Brain microvascular endothelial cell (primary cell): ENCODE data around the gene PKN1.
"Not testable (repeated sequence)": the region's sequence is repeated elsewhere in the genome, so short reads cannot be mapped to it uniquely, and the experiment has no call there.

Source experiments
- DNase-seq: peaks from one replicate; pipeline ENCODE4 v3.0.0-alpha.2; 2020
- H3K27ac ChIP-seq: fragments of 250-450 bp; sonication (Bioruptor Pico); 2 replicates; pipeline ENCODE4 v1.5.1; 2020; ENCODE audit warnings: mild to moderate bottlenecking, moderate library complexity
- H3K27me3 ChIP-seq: fragments of 250-450 bp; sonication (Bioruptor Pico); replicated peaks from 2 replicates; pipeline ENCODE4 v1.5.1; 2020; ENCODE audit warnings: mild to moderate bottlenecking
- H3K36me3 ChIP-seq: fragments of 250-450 bp; sonication (Bioruptor Pico); replicated peaks from 2 replicates; pipeline ENCODE4 v1.5.1; 2020; ENCODE audit warnings: mild to moderate bottlenecking
- H3K4me3 ChIP-seq: 2 replicates; pipeline ENCODE4 v1.5.1; 2011; ENCODE audit warnings: low read depth, mild to moderate bottlenecking, control low read depth, low read length, moderate library complexity
- CTCF ChIP-seq: IDR thresholded peaks from 2 replicates; pipeline ENCODE4 v1.5.1; 2011; ENCODE audit warnings: low read depth, mild to moderate bottlenecking, moderate library complexity, low read length, control low read depth, inconsistent platforms; ENCODE audit errors: missing control alignments
- in situ Hi-C: cut with HindIII; loops from 2 replicates; pipeline ENCODE4 v1.10.0; 2017; ENCODE audit warnings: low sequenced_read_pairs, low pct_ligation_motif_present

PKN1 gene

GRCh38 chr19:14401468-14402195 lies 31.5 kb upstream of the PKN1 start:
- Histone ChIP-seq H3K27ac (peak overlapping the region; percentile 58), H3K36me3 (peaks cover 38% of the 10 kb centered on the region), H3K27me3 (no peaks in the 10 kb centered on the region), H3K4me3 (no peak overlapping the region)
- no peak for TF ChIP-seq CTCF
- in situ Hi-C loops, result no loop called here
- no peak for DNase-seq

- H3K27ac ChIP-seq, result peak overlapping the region; percentile 58
- H3K4me3 ChIP-seq, result no peak overlapping the region
- in situ Hi-C loops, result no loop called here
- peak; percentile 91 for DNase-seq
- H3K27me3 ChIP-seq, result no peaks in the 10 kb centered on the region
- peaks cover 47% of the 10 kb centered on the region for H3K36me3 ChIP-seq
- no peak for TF ChIP-seq CTCF
Observed at GRCh38 chr19:14402332-14403144, 30.6 kb upstream of the PKN1 start.

- peaks cover 52% of the 10 kb centered on the region for H3K36me3 ChIP-seq
- H3K27ac ChIP-seq, H3K27me3 ChIP-seq, H3K4me3 ChIP-seq, DNase-seq, in situ Hi-C loops: not testable (repeated sequence)
Observed at GRCh38 chr19:14403145-14403930, 29.8 kb upstream of the PKN1 start.

DNA sequence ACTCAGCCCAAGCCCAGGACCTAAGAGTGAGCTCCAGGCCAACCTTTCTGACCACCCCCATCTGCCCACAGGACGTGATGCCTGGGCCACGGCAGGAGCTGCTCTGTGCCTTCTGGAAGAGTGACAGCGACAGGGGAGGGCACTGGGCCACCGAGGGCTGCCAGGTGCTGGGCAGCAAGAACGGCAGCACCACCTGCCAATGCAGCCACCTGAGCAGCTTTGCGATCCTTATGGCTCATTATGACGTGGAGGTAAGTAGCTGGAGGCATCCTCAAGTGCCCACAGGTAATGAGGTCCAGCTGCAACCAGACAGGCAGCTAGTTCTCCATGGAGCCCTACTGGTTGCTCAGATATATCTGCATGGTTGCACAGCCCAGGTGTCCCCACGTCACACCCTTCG lies 28.8 kb upstream of the PKN1 start:
- H3K27ac ChIP-seq, result no peak overlapping the region
- H3K36me3 ChIP-seq, result peaks cover 62% of the 10 kb centered on the region
- no peak for TF ChIP-seq CTCF
- in situ Hi-C loops, result no loop called here
- no peak overlapping the region for H3K4me3 ChIP-seq
- no peak for DNase-seq
- no peaks in the 10 kb centered on the region for H3K27me3 ChIP-seq

DNA sequence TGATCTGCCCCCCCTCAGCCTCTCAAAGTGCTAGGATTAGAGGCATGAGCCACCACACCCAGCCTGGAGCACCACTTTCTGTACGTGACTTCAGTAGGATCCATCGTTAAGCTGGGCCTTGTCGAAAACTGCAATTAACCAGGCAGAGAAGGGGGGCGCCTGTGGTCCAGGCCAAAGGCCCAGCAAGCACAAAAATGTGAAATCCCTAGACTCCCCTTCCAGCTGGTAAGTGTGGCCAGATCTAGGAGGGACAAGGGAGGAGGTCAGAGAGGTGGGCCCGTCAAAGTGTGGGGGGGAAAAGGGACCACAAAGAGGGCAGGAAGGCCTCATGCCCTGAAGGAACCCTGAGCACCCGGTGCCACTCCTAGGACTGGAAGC lies 27.7 kb upstream of the PKN1 start:
- Histone ChIP-seq H3K27me3 (no peaks in the 10 kb centered on the region), H3K36me3 (peaks cover 71% of the 10 kb centered on the region), H3K4me3 (no peak overlapping the region), H3K27ac (no peak overlapping the region)
- in situ Hi-C loops, result no loop called here
- TF ChIP-seq CTCF, result no peak
- DNase-seq, result no peak
